Mesenteric fat pad (tissue), 1 donor: Measurements from ENCODE around the gene STK38. TPM values are rescaled to one million over a fixed set of nuclear protein-coding genes. Genes with fewer than 3 reads are reported as not detected.

Experiments
- DNase-seq: peaks from one replicate; pipeline ENCODE4 v3.0.0-alpha.2; 2020; ENCODE audit warnings: low spot score
- total RNA-seq: library from RNA; stranded (reverse); fragmentation: NEBNext Ultra II Directional; extraction: Animal tissue kit (Norgen Biotek cat#: 25700); gene quantifications from one replicate; pipeline ENCODE4 v1.2.1, GENCODE V29; 2021
- donor health status: DM: yes; HTN: yes; CAD: no.

STK38 gene
- total RNA-seq, 1 donor from 2014 or later: 31.2 TPM

DNA sequence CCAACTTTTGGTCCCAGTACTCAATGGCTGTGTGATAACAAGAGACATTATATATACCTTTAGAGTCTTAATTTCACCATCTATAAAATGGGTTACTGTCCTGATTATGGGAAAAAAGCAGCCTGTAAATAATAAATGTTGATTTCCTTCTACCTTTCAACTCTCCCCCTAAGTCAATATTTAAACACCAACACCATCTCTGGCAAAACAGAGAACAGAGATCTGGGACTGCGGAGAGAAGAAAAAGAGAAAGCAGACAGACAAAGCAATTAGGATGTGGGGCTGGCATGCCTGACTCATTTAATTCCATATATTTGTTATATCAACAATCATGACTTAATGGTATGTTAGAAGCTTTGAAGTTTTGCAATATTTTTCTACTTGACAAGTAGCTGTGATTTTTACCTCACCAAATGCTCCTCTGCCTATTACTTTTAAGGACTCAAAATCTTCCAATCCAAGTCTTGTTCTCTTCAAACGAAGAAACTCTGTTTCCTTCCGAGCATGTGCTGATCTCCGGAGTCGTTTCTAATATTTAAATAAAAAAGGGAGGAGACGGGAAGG is 23.3 kb downstream of the STK38 start:
- no peak for DNase-seq

DNA sequence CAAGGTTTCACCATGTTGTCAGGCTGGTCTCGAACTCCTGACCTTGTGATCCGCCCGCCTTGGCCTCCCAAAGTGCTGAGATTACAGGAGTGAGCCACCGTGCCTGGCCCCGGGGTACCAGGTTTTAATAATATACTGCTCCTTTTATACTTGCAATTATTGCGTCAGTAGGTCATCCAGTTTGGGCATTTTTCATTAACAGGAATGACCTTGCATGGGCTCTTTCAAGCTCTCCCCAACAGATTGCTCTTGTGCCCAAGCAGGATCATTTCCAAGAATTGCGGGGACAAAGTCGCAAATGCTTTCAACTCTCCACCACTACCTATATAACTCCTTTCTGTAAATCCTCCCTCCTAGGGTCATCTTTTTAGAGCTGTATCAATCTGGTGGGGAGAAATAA is 23.8 kb downstream of the STK38 start:
- no peak for DNase-seq

DNA sequence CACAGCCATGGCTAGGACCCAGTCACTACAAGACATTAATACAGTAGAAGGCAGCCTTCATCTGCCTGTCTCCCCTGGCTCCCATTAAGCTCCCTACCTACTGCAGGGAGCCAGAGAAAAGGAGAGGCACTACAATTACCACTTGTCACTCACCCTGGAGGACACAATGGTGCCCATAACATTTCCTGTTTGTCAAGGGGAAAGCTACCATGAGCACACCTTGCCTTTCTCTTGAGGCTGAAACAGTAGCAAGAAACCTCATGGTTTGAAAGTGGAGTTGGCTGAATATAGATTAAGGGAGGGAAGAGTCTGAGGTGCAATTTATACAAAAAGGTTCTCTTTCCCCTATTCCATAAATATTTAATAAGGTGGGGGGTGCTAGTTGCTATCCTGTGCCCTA is 27.9 kb downstream of the STK38 start:
- no peak for DNase-seq

DNA sequence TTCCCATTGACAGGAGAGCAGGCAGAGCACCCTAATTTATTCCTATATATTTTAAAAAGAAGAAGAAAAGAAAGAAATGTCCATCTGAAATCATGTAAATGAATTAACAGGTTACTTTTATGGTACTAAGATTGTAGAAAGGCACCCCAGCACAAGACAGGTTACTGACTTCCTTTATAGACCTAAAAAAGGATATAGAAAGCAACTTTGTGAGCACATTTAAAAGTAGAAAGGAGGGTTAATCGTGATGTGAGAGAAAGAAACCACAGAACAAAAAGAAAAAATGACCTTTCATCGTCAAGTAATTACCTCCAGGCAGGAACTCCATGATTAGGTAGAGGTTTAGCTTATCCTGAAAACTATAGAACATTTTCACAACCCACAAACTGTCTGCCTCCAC is 29.9 kb downstream of the STK38 start:
- no peak for DNase-seq

DNA sequence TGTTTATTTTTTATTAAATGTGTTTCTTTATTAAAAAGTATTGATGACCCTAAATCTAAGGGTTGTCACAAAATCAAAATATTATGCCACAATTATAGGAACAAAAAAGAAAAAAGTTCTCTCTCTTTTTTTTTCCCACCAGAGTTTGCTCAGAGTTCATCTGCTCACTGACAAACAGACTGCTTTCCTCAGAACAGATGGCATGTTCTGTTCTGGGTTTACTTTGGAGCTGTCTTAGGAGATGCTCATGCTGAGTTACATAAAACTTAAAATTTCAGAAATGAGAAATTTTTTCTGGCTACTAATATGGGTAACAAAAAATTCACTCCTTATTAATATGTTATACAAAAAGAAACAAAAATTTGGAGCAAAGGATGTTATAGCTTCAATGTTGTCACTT is 30.3 kb downstream of the STK38 start:
- DNase-seq: no peak

DNA sequence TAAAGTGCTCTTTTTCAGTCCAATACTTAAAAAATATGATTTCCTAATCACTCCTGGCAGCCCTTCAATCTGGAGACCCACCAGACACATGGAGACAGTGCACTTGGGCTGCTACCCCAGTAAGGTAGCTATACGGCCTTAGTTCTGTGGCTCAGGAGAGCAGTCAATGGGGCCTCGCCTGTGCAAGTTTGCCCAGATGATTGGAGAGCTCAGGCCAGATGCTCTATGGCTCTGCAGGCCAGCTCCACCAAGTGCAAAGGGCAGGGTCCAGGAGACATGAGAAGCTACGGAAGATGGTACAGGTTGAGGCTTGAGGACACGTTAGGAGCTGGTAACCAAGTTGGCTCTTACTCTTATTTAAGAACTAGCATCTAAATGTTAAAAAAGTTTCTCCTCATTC is 30.7 kb downstream of the STK38 start:
- no peak for DNase-seq

DNA sequence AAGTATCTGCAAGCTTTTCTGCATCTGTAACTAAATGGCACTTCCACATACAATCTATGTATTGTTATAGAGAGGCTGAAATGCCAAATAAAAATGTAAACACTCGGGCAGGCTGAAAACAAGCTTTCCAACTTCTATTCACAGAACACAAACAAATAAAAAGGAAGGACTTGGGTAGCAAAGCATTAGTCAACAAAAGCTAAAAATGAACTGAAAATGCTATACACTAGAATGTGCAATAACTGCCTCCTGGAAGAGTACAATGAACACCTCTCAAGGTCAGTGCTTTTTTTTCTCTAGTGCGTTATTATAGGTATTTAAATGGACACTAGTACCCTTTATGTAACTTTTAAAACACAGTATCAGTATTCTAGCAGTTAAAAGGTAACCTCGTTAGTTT is 31.4 kb downstream of the STK38 start:
- DNase-seq: no peak

DNA sequence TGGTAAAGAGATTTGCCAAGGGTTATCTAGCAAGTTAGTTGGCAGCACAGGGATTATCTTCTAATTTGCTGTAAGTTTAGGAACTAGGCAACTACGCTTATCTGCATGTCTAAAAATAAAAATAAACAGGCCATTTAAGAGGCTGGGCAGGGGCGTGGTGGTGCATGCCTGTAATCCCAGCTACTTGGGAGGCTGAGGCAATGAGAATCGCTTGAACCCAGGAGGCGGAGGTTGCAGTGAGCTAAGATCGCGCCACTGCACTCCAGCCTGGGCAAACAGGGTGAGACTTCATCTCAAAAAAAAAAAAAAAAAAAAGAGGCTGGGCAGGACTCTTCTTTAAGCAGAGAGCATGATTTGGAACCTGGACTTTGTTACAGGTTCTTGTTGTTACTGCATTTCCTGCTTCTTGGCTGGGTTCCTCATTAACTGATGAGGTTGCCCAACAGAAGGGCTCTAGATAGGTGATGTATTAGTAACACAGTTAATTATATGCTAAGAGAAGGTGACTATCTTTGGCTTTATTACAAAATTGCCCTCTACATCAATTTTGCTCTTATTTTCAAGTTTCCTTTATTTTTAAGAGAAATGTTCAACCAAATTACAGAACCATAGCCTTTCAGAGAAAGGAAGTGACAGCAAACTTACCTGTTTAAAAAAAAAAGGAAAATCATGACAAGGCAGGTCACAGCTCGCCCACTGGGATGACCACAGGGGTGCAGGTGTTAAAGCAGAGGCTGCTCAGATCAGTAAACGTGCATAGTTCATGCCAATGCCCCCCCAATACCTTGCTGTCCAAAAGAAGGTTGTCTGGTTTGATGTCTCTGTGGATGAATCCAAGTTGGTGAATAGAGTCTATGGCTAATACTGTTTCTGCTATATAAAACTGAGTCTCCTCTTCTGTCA is 32.5 kb downstream of the STK38 start:
- DNase-seq: no peak

DNA sequence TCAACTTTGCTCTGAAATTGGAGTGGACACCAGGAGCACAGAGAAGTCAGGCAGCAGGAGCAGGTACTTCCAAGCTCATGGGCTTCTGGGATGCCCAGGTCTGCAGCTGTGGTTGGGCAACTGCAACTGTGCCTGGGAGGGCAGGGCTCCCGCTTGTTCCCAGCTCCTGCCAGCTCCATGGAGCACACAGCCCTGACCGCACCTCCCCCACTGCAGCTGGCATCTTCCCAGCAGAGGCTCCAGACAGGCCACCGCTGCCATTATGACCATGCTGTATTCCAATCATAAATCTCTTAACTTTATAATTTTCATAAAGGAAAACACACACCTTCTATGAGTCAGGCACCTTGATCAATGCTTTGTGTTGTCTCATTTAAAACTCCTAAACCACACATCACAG is 36.9 kb downstream of the STK38 start:
- DNase-seq: no peak

DNA sequence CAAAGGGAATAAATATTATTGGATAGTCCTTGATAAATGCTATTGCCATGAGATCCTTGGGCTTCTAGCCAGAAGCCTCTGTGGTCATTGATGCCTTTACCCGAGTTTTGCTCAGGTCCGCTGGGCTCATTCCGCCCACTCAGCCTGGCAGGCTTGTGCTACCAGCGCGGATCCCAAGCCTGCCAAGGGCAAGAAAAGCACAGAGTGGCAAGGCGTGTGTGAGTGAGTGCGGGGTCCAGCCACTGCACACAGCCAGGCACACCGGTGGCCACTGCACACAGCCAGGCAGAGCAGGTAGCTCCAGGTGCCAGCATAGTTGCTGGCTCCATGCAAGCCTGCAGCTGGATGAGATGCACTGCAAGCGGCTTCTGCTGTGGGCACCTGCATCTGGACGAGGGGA is 38.7 kb downstream of the STK38 start:
- no peak for DNase-seq

DNA sequence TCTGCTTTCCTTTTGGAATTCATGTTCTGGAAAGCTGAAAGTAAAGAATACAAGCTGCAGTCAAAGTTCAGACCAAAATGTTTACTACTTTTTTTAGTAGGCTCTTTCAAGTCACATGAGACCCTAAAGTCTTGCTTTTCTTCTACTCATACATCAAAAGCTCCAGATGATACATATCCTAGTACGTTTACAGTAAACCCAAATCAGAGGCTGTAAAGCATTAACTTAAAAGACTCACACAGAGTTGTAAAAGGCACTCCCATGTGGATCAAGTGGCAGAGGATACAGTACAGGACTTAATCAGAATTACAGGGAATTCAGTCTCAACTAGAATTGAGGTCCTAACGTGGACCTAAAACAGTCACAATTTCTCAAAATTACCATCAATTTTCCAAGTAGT is 40.7 kb downstream of the STK38 start:
- no peak for DNase-seq

DNA sequence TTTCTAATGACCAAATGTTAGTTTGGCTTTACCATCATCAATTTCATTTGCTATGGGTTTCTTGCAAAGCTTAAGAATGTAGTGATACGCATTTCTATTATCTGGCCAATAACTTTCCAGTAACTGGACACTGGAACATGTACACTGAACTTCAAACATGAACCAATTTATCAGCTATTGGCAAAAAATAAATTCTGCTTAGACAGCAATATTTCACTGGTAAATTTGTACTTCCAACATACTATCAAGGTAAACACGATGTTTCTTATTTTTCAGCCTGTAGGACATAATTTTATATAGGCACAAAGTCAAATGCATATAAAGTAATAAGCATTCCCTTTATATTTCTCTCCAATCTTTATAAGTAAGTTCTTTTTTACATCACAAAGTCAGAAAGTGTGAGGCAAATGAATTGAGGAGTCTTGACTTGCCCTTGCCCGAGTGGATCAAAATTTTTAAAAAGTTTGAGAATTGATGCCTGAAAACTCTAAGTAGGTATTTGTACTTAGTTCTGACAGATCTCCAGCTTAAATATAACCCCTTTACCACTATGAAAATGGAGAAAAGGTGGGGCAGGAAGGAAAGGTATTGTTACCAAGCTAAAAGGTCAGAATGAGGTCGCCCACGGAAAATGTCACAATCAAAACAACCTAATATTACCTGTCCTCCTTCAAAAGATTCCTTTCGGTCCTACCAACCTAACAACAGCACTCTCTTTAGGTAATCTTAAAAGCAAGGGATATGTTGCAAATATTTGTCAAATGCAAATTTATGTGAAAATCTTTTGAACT is 41.3 kb downstream of the STK38 start:
- DNase-seq: no peak

DNA sequence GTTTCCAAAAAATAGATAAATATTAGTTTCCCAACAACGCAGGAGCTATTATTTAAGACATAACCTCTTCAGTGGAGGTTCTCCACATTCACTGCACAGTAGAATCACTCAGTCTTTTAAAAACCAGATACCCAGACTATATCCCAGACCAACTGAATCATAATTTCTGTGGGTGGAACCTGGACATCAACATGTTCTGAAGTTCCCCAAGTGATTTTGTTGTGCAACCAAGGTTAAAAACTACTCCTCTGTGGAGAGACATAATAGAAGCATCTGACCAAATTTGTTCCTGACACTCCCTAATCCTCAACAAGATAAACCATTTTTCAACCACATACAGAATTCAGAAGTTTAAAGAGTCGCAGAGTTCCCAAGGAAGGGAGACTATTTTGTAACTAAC is 42.3 kb downstream of the STK38 start:
- no peak for DNase-seq

DNA sequence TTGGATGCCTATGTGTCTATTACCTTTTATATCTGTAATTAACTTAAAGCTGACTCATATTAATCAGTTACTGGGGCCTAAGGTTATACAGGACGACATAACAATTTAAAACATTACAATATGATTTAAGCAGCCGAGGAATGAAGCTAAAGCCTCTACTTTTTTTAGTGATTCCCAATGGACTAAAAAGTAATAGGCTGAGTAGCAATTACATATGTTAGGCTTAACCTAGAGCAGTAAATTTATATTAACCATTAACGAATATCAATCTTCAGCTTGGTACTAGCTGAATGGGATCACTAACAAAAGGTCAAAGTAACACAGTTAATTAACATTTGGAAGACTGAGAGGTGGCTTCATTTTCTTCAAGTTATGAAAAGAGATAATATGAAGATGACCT is 43.1 kb downstream of the STK38 start:
- no peak for DNase-seq

DNA sequence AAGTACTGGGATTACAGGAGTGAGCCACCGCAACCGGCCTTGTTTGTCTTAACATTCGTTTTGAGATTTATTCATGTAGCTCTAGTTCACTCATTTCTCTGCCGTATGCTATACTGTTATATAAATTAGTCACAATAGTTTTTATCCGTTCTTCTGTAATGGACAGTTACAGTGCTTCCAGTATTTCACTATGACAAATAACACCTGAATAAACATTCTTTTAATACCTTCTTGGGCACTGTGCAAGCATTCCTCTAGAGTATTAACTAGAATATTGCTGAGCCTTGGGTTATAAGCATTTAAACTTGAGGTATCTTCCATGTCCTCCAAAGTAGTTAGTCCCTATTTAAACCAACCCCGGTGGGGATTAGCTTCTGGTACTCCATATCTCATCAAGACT is 45.6 kb downstream of the STK38 start:
- DNase-seq: no peak

DNA sequence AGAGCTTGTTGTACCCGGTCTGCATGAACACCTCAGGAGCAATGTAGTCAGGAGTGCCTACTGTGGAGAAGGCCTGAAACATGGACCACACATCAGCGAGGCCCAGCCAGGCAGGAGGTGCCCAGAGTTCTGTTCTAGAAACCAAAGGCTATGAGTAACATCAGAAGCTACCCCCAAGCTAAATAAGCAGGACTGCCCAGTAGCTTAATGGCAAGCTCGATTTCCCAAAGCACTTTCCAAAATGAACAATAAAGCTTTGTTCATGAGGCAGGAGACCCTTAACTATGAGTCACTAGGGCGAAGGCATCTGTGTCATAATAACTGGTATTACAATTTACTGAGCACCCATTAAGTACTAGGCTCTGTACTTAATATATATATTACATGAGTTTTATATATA is 47.4 kb downstream of the STK38 start:
- no peak for DNase-seq

DNA sequence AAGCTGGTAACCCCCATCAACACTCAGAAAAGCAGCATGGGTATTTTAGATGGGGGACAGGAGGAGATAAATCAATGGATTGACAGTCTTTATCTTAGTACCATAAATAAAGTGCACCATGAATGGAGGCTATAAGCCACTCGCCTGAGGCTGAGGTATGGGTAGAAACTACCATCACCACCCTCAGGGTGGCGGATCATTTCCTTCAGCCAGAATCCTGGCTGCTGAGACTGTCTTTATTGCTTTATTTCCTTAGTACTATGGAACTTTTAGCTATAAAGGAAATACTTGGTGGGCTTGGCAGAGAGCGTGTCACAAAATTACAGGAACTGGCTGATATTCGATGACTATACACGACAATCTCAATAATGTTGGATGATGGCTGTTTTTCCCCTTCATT is 52.2 kb downstream of the STK38 start:
- DNase-seq: no peak

DNA sequence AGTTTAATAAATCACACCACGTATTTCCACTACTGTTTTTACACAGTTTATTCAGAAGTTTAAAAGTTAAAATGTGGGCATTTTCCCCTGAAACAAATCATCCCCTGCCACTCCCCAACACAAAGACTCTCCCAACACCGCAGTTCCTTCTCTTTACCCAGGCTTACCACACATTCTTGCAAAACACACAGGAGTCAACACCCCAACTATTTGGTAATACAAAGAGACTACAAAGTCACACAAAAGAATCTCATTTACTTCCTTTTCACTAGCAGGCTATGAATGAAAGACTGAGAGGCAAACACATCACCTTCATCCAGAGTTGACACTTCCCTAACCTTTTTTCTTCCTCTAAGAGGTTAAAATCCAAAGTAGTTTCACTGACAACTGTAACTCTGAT is 53.4 kb downstream of the STK38 start:
- no peak for DNase-seq

DNA sequence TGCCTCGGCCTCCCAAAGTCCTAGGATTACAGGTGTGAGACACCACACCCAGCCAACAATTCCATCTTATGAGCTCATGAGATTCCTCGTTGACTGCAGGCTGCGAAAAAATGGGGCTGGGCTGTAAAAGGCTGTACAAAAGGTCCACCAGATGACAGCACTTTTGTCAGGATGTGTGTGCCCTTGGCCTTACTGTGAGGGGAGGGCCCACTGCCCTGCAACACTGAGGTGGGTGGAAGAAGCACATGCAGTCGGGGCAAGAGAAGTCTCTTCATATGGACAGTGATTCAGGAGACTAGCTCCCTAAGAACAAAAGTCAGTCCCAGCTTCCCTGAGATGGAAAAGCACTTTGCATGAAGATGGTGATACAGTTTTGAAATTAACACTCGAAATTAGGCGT is 54.0 kb downstream of the STK38 start:
- DNase-seq: no peak

DNA sequence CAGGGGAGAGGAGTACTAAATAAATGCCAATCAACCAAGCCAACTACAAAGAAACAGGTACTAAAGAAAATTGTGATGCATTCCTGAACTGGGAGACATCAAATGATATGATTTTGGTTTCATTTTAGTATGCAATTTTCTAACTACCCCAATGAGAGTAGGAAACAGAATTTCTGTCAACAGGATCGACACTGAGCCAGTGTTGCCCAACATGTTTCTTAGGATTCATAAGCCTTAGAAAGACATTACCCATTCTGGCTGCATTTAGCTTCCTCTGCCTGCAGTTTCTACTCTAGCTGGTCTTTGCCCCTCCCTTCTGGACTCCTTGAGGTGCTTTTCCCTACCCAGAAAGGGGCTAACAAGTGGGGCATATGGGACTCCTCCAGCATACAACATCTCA is 54.7 kb downstream of the STK38 start:
- no peak for DNase-seq

DNA sequence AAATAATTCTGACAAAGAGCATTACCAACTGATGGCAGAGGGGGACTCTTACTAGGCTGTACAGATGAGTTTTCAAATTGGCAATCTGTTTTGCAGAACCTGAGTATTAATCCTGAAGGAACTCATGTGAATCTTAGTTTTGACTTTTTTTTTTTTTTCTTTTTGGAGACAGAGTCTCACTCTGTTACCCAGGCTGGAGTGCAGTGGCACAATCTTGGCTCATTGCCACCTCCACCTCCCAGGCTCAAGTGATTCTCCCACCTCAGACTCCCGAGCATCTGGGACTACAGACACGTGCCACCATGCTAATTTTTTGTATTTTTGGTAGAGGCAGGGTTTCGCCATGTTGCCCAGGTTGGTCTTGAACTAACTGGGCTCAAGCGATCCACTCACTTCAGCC is 55.2 kb downstream of the STK38 start:
- no peak for DNase-seq

DNA sequence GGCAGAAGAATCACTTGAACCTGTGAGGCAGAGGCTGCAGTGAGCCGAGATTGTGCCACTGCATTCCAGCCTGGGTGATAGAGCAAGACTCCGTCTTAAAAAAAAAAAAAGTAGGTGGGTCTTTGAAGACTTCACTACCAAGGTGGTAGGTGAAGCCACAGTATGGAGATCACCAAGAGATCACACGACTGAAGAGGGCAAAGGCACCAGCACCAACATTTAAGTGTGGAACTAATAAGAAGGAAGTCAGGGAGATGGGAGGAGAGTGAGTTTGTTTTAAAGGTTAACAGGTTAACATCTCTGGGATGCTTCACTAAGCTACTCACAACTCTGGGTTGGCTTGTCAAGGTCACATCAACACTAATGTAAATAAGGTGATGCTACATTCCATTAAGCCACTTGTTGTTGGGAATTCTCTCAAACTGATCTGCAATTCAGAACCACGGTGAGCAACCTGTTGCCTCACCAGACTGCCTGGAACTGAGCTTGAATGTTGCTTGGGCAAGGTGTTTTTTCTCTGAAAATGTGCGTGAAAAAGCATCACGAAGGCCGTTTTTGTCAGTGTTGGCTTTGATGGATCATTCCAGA is 55.8 kb downstream of the STK38 start:
- DNase-seq: no peak
